CD4-positive, alpha-beta T cell treated with Interleukin-17A for 1 hour (primary cell): ENCODE results near the gene PARD6G.
"Not testable (repeated sequence)": the region's sequence is repeated elsewhere in the genome, so short reads cannot be mapped to it uniquely, and the experiment has no call there.

ENCODE experiments used
- DNase-seq: peaks from one replicate; pipeline ENCODE4 v3.0.0-alpha.2; 2020

PARD6G gene

GRCh38 chr18:80241919-80242777 is 5.2 kb downstream of the PARD6G start:
- DNase-seq = no peak

GRCh38 chr18:80239830-80240229 is 7.5 kb downstream of the PARD6G start:
- no peak for DNase-seq

- DNase-seq = no peak
These were observed 8.6 kb downstream of the PARD6G start for GRCh38 chr18:80238651-80239260.

- DNase-seq = not testable (repeated sequence)
These were observed 9.8 kb downstream of the PARD6G start for GRCh38 chr18:80237519-80237918.

- DNase-seq = no peak
These were observed 12.9 kb downstream of the PARD6G start for GRCh38 chr18:80234398-80234797.

- no peak for DNase-seq
These were observed 13.4 kb downstream of the PARD6G start for GRCh38 chr18:80233899-80234298.

GRCh38 chr18:80233201-80233835 is 14.0 kb downstream of the PARD6G start:
- DNase-seq = no peak

- no peak for DNase-seq
These were observed 14.6 kb downstream of the PARD6G start for GRCh38 chr18:80232710-80233109.

GRCh38 chr18:80232030-80232429 is 15.3 kb downstream of the PARD6G start:
- no peak for DNase-seq

- no peak for DNase-seq
These were observed 15.7 kb downstream of the PARD6G start for GRCh38 chr18:80231616-80232015.

GRCh38 chr18:80231151-80231550 is 16.2 kb downstream of the PARD6G start:
- no peak for DNase-seq

GRCh38 chr18:80229766-80230745 is 17.3 kb downstream of the PARD6G start:
- DNase-seq = no peak

GRCh38 chr18:80229363-80229762 is 18.0 kb downstream of the PARD6G start:
- no peak for DNase-seq

- no peak for DNase-seq
These were observed 19.1 kb downstream of the PARD6G start for GRCh38 chr18:80228051-80228848.

GRCh38 chr18:80227472-80227871 is 19.8 kb downstream of the PARD6G start:
- no peak for DNase-seq

GRCh38 chr18:80225685-80226084 is 21.6 kb downstream of the PARD6G start:
- DNase-seq = no peak

- DNase-seq = no peak
These were observed 23.6 kb downstream of the PARD6G start for GRCh38 chr18:80223581-80224148.

GRCh38 chr18:80219488-80219887 is 27.8 kb downstream of the PARD6G start:
- not testable (repeated sequence) for DNase-seq

- no peak for DNase-seq
These were observed 28.7 kb downstream of the PARD6G start for GRCh38 chr18:80218341-80219227.

GRCh38 chr18:80213182-80213581 is 34.1 kb downstream of the PARD6G start:
- DNase-seq = no peak
